ENCODE measurements around the gene ADAMTS5.

Gene ADAMTS5

GRCh38 chr21:26966649-26967061, 233 bp downstream of the ADAMTS5 start:
- no peak overlapping the region for H3K9ac ChIP-seq
- no peak for TF ChIP-seq CTCF (conservative IDR thresholded peaks at IDR 0.05; ENCODE audit: low read depth, low read length)
- no peaks in the 10 kb centered on the region for H3K4me1 ChIP-seq (ENCODE audit: low read depth, poor library complexity, severe bottlenecking)
- no peaks in the 10 kb centered on the region for H3K27me3 ChIP-seq (ENCODE audit: insufficient read depth, low read depth)
- H4K20me1 ChIP-seq (ENCODE audit: insufficient read depth) = no peaks in the 10 kb centered on the region
- H3K79me2 ChIP-seq (ENCODE audit: insufficient read depth, low read depth) = no peaks in the 10 kb centered on the region
- H3K36me3 ChIP-seq (ENCODE audit: insufficient read depth) = no peaks in the 10 kb centered on the region
- H3K4me3 ChIP-seq (IDR thresholded peaks at IDR 0.05; ENCODE audit: insufficient read depth, low read depth, low read length) = no peak overlapping the region
- no peak overlapping the region for H2AFZ ChIP-seq (ENCODE audit: low read depth)
- no peak overlapping the region for H3K4me2 ChIP-seq
- no peak overlapping the region for H3K27ac ChIP-seq

GRCh38 chr21:26965907-26966581, 844 bp downstream of the ADAMTS5 start:
- Histone ChIP-seq H3K36me3 (ENCODE audit: insufficient read depth) (no peaks in the 10 kb centered on the region), H3K4me2 (no peak overlapping the region), H3K4me3 (IDR thresholded peaks at IDR 0.05; ENCODE audit: insufficient read depth, low read depth, low read length) (no peak overlapping the region), H3K27me3 (ENCODE audit: insufficient read depth, low read depth) (no peaks in the 10 kb centered on the region), H3K4me1 (ENCODE audit: low read depth, poor library complexity, severe bottlenecking) (no peaks in the 10 kb centered on the region), H3K79me2 (ENCODE audit: insufficient read depth, low read depth) (no peaks in the 10 kb centered on the region), H3K9ac (no peak overlapping the region), H4K20me1 (ENCODE audit: insufficient read depth) (no peaks in the 10 kb centered on the region), H2AFZ (ENCODE audit: low read depth) (no peak overlapping the region), H3K27ac (no peak overlapping the region)
- no peak for TF ChIP-seq CTCF (conservative IDR thresholded peaks at IDR 0.05; ENCODE audit: low read depth, low read length)

GRCh38 chr21:26965040-26965906, 1.6 kb downstream of the ADAMTS5 start:
- no peak overlapping the region for H3K4me2 ChIP-seq
- H3K9ac ChIP-seq = no peak overlapping the region

GRCh38 chr21:26964170-26964778, 2.6 kb downstream of the ADAMTS5 start:
- no peak for TF ChIP-seq CTCF (conservative IDR thresholded peaks at IDR 0.05; ENCODE audit: low read depth, low read length)
- Histone ChIP-seq H3K9ac (no peak overlapping the region), H3K4me3 (IDR thresholded peaks at IDR 0.05; ENCODE audit: insufficient read depth, low read depth, low read length) (no peak overlapping the region), H3K4me2 (no peak overlapping the region), H4K20me1 (ENCODE audit: insufficient read depth) (no peaks in the 10 kb centered on the region), H3K27ac (no peak overlapping the region), H3K27me3 (ENCODE audit: insufficient read depth, low read depth) (no peaks in the 10 kb centered on the region), H2AFZ (ENCODE audit: low read depth) (no peak overlapping the region), H3K36me3 (ENCODE audit: insufficient read depth) (no peaks in the 10 kb centered on the region), H3K79me2 (ENCODE audit: insufficient read depth, low read depth) (no peaks in the 10 kb centered on the region), H3K4me1 (ENCODE audit: low read depth, poor library complexity, severe bottlenecking) (no peaks in the 10 kb centered on the region)

More at GRCh38 chr21:26965040-26965906, 1.6 kb downstream of the ADAMTS5 start:
- no peak for TF ChIP-seq CTCF (conservative IDR thresholded peaks at IDR 0.05; ENCODE audit: low read depth, low read length)
- H3K4me1 ChIP-seq (ENCODE audit: low read depth, poor library complexity, severe bottlenecking) = no peaks in the 10 kb centered on the region
- no peaks in the 10 kb centered on the region for H3K27me3 ChIP-seq (ENCODE audit: insufficient read depth, low read depth)
- no peak overlapping the region for H2AFZ ChIP-seq (ENCODE audit: low read depth)
- H3K27ac ChIP-seq = no peak overlapping the region
- no peaks in the 10 kb centered on the region for H4K20me1 ChIP-seq (ENCODE audit: insufficient read depth)
- H3K36me3 ChIP-seq (ENCODE audit: insufficient read depth) = no peaks in the 10 kb centered on the region
- H3K4me3 ChIP-seq (IDR thresholded peaks at IDR 0.05; ENCODE audit: insufficient read depth, low read depth, low read length) = no peak overlapping the region
- no peaks in the 10 kb centered on the region for H3K79me2 ChIP-seq (ENCODE audit: insufficient read depth, low read depth)

All from KMS-11 (cell line).